ENCODE data around the gene ZNF446. TPM values are rescaled to one million over a fixed set of nuclear protein-coding genes. Genes with fewer than 3 reads are reported as not detected.

The ZNF446 gene
- total RNA-seq, 1 experiment from 2014 or later: 8.9 TPM

GRCh38 chr19:58516964-58517833 lies 41.0 kb downstream of the ZNF446 start:
- intact Hi-C loops (cut with micrococcal nuclease): no loop called here
- H3K4me2 ChIP-seq (ENCODE audit: low read length): no peak overlapping the region
- POLR2A ChIA-PET (ENCODE audit: unreplicated experiment): no interaction called here

GRCh38 chr19:58518256-58519086 lies 42.3 kb downstream of the ZNF446 start:
- intact Hi-C loops (cut with micrococcal nuclease): loop anchor here (1.0 to 2.0 kb wide), 2 partner anchors 19 to 56 kb away; no protein-coding TSS in a partner anchor
- Histone ChIP-seq H3K36me3 (ENCODE audit: low read depth, low read length) (peaks cover 17% of the 10 kb centered on the region), H3K4me2 (ENCODE audit: low read length) (peak overlapping the region; percentile 95), H3K9me2 (replicated peaks; ENCODE audit: low read length) (no peaks in the 10 kb centered on the region), H3K27me3 (ENCODE audit: low read length) (no peaks in the 10 kb centered on the region), H3K79me2 (ENCODE audit: low read length) (peaks cover 44% of the 10 kb centered on the region), H3K9me3 (ENCODE audit: low read length) (no peaks in the 10 kb centered on the region), H2AFZ (ENCODE audit: low read length) (peak overlapping the region; percentile 85), H4K20me1 (ENCODE audit: low read length) (no peaks in the 10 kb centered on the region), H3K4me1 (ENCODE audit: insufficient read depth, low read length) (peaks cover 16% of the 10 kb centered on the region), H3K27ac (ENCODE audit: low read length) (peak overlapping the region; percentile 65), H3K9ac (ENCODE audit: low read length) (peak overlapping the region; percentile 94), H3F3A (ENCODE audit: low read length, unreplicated experiment) (no peaks in the 10 kb centered on the region), H3K4me3 (ENCODE audit: low read length) (peak overlapping the region; percentile 89)
- ATAC-seq: no peak
- CTCF ChIA-PET: interaction anchor here (0.9 to 1.4 kb wide), 5 partner anchors 14 to 156 kb away, joined by 3 to 5 read pairs (median 3); partner anchors contain the start of genes CHMP2A, ZNF324B and ZNF497
- peak; percentile 53; the same call in 1 of the 2 replicates for TF ChIP-seq CTCF (conservative IDR thresholded peaks at IDR 0.05; ENCODE audit: low read depth, low read length)
- no peak for TF ChIP-seq EZH2 (IDR thresholded peaks at IDR 0.05; ENCODE audit: low read length, unreplicated experiment)
- no TSS peak for BruUV-seq (replicated peaks)
- POLR2A ChIA-PET (ENCODE audit: unreplicated experiment): interaction anchor here (0.6 to 1.7 kb wide), 3 partner anchors 9 to 41 kb away, joined by 3 to 6 read pairs (median 4); partner anchors contain the start of gene TRIM28
- peak; percentile 4 for DNase-seq

More at GRCh38 chr19:58516964-58517833, 41.0 kb downstream of the ZNF446 start:
- Histone ChIP-seq H3K4me1 (ENCODE audit: insufficient read depth, low read length) (peaks cover 16% of the 10 kb centered on the region), H3K9me3 (ENCODE audit: low read length) (no peaks in the 10 kb centered on the region), H3K27me3 (ENCODE audit: low read length) (no peaks in the 10 kb centered on the region), H4K20me1 (ENCODE audit: low read length) (no peaks in the 10 kb centered on the region), H3K9ac (ENCODE audit: low read length) (no peak overlapping the region), H3K9me2 (replicated peaks; ENCODE audit: low read length) (no peaks in the 10 kb centered on the region), H3K27ac (ENCODE audit: low read length) (no peak overlapping the region), H3K36me3 (ENCODE audit: low read depth, low read length) (peaks cover 17% of the 10 kb centered on the region), H3F3A (ENCODE audit: low read length, unreplicated experiment) (no peaks in the 10 kb centered on the region), H3K79me2 (ENCODE audit: low read length) (peaks cover 44% of the 10 kb centered on the region), H3K4me3 (ENCODE audit: low read length) (no peak overlapping the region), H2AFZ (ENCODE audit: low read length) (no peak overlapping the region)
- CTCF ChIA-PET: no interaction called here
- ATAC-seq (no peak), DNase-seq (no peak)
- TF ChIP-seq EZH2phosphoT487 (IDR thresholded peaks at IDR 0.05; ENCODE audit: borderline replicate concordance, low read length) (no peak), CTCF (conservative IDR thresholded peaks at IDR 0.05; ENCODE audit: low read depth, low read length) (peak; percentile 40)
- BruUV-seq (replicated peaks): no TSS peak
